Karpas-422 (cell line): ENCODE results near the gene PTPN23. TPM values are rescaled to one million over a fixed set of nuclear protein-coding genes. Genes with fewer than 3 reads are reported as not detected.
"Not testable (repeated sequence)": the region's sequence is repeated elsewhere in the genome, so short reads cannot be mapped to it uniquely, and the experiment has no call there.

Experiments used
- DNase-seq: peaks from one replicate; pipeline ENCODE4 v3.0.0-alpha.2; 2015
- H2AFZ ChIP-seq: fragments of 200-600 bp; sonication (generic); 2 replicates; pipeline ENCODE4 v1.6.1; 2014; ENCODE audit warnings: antibody characterized with exemption, low read length, mixed read lengths
- H3K27ac ChIP-seq: fragments of 200-600 bp; sonication (generic); 2 replicates; pipeline ENCODE4 v1.5.1; 2014; ENCODE audit warnings: mild to moderate bottlenecking, low read length, moderate library complexity
- H3K27me3 ChIP-seq: fragments of 200-600 bp; sonication (generic); 2 replicates; pipeline ENCODE4 v1.6.1; 2014; ENCODE audit warnings: low read length, mixed read lengths
- H3K36me3 ChIP-seq: fragments of 200-600 bp; sonication (generic); 2 replicates; pipeline ENCODE4 v1.6.1; 2014; ENCODE audit warnings: low read length, mixed read lengths; ENCODE audit not compliant: insufficient read depth
- H3K4me1 ChIP-seq: fragments of 200-600 bp; sonication (generic); 2 replicates; pipeline ENCODE4 v1.6.1; 2014; ENCODE audit warnings: mild to moderate bottlenecking, low read length, mixed read lengths
- H3K4me2 ChIP-seq: fragments of 200-600 bp; sonication (generic); 2 replicates; pipeline ENCODE4 v1.6.1; 2014; ENCODE audit warnings: low read length, low read depth, mild to moderate bottlenecking; ENCODE audit not compliant: poor library complexity, severe bottlenecking
- H3K4me3 ChIP-seq: fragments of 200-600 bp; sonication (generic); 2 replicates; pipeline ENCODE4 v1.5.1; 2014; ENCODE audit warnings: mild to moderate bottlenecking, antibody characterized with exemption, low read length, mixed read lengths
- H3K79me2 ChIP-seq: fragments of 200-600 bp; sonication (generic); 2 replicates; pipeline ENCODE4 v1.6.1; 2014; ENCODE audit warnings: mild to moderate bottlenecking, low read length, mixed read lengths
- H3K9ac ChIP-seq: fragments of 200-600 bp; sonication (generic); 2 replicates; pipeline ENCODE4 v1.6.0; 2014; ENCODE audit warnings: low read length
- H3K9me2 ChIP-seq: fragments of 200-600 bp; sonication (generic), shearing (Covaris generic); replicated peaks from 2 replicates; pipeline ENCODE4 v1.6.0; 2014; ENCODE audit warnings: mild to moderate bottlenecking, low read length, moderate library complexity; ENCODE audit not compliant: insufficient read depth
- H3K9me3 ChIP-seq: fragments of 300-700, 200-600 bp; sonication (generic); 2 replicates; pipeline ENCODE4 v1.6.1; 2014; ENCODE audit warnings: low read length, mixed read lengths
- H4K20me1 ChIP-seq: fragments of 200-600 bp; sonication (generic); 2 replicates; pipeline ENCODE4 v1.6.1; 2014; ENCODE audit warnings: mild to moderate bottlenecking, antibody characterized with exemption, low read length, low read depth; ENCODE audit not compliant: insufficient read depth
- total RNA-seq: library from RNA; depleted of rRNA; stranded (reverse); fragments of >200 nt; shearing (Covaris generic); gene quantifications from 2 replicates; pipeline ENCODE4 v1.2.3, GENCODE V29; 2014; ENCODE audit warnings: low replicate concordance

Gene PTPN23
- total RNA-seq, 1 experiment from 2014 or later = 7.9 TPM

- Histone ChIP-seq H3K4me2 (no peak overlapping the region), H3K9ac (no peak overlapping the region), H2AFZ (peak overlapping the region; percentile 32; the same call in 1 of the 2 replicates), H3K9me3 (peaks cover 14% of the 10 kb centered on the region; the same call in 1 of the 2 replicates), H3K27me3 (no peaks in the 10 kb centered on the region), H3K9me2 (no peaks in the 10 kb centered on the region), H4K20me1 (no peaks in the 10 kb centered on the region), H3K36me3 (no peaks in the 10 kb centered on the region), H3K27ac (no peak overlapping the region), H3K4me1 (peaks cover 7% of the 10 kb centered on the region; the same call in 1 of the 2 replicates), H3K79me2 (no peaks in the 10 kb centered on the region), H3K4me3 (no peak overlapping the region)
- DNase-seq = no peak
These were observed 18.1 kb upstream of the PTPN23 start for GRCh38 chr3:47362701-47363100.

DNA sequence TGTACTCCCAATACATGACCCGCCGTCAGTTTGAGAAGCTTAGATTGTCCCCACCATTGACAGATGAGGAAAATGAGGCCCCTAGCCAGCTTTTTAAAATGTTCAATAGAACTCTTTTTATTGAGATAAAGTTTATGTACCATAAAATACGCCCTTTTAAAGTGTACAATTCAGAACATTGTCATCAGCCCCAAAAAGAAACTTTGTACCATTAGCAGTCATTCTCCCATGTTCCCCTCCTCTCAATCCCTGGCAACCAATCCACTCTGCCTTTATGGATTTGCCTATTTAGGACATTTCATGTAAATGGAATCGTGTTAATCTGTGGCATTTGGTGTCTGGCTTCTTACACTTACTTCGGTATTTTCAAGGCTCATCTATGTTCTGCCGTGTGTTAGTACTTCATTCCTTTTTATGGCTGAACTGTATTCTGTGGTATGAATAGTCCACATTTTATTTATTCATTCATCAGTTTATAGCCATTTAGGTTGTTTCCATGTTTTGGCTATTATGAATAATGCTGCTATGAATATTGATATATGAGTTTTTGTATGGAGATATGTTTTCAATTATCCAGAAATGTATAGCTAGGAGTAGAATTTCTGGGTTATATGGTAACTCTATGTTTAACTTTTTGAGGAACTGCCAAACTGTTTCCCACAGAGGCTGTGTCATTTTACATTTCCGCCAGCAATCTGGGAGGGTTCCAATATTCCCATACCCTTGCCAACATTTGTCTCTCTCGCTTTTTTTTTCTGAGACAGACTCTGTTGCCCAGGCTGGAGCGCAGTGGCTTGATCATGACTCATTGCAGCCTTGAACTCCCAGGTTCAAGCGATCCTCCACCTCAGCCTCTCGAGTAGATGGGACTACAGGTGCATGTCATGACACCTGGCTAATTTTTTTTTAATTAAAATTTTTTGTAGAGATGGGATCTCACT is 15.3 kb upstream of the PTPN23 start:
- no peak overlapping the region for H3K4me2 ChIP-seq

GRCh38 chr3:47366833-47367232 is 14.0 kb upstream of the PTPN23 start:
- Histone ChIP-seq H3K36me3 (no peaks in the 10 kb centered on the region), H3K9ac (no peak overlapping the region), H3K79me2 (no peaks in the 10 kb centered on the region), H3K4me1 (peaks cover 7% of the 10 kb centered on the region; the same call in 1 of the 2 replicates), H2AFZ (no peak overlapping the region), H3K27me3 (no peaks in the 10 kb centered on the region), H3K4me2 (no peak overlapping the region), H3K27ac (no peak overlapping the region), H3K9me2 (no peaks in the 10 kb centered on the region), H4K20me1 (no peaks in the 10 kb centered on the region), H3K4me3 (no peak overlapping the region), H3K9me3 (no peaks in the 10 kb centered on the region)
- no peak for DNase-seq

More for the DNA sequence above, 15.3 kb upstream of the PTPN23 start:
- no peak overlapping the region for H2AFZ ChIP-seq
- H3K27me3 ChIP-seq = no peaks in the 10 kb centered on the region
- no peak overlapping the region for H3K4me3 ChIP-seq
- H3K4me1 ChIP-seq = peaks cover 7% of the 10 kb centered on the region; the same call in 1 of the 2 replicates
- no peak overlapping the region for H3K9ac ChIP-seq
- H4K20me1 ChIP-seq = no peaks in the 10 kb centered on the region
- H3K9me3 ChIP-seq = no peaks in the 10 kb centered on the region
- no peaks in the 10 kb centered on the region for H3K9me2 ChIP-seq
- no peaks in the 10 kb centered on the region for H3K79me2 ChIP-seq
- H3K36me3 ChIP-seq = no peaks in the 10 kb centered on the region
- H3K27ac ChIP-seq = no peak overlapping the region
- DNase-seq = no peak

DNA sequence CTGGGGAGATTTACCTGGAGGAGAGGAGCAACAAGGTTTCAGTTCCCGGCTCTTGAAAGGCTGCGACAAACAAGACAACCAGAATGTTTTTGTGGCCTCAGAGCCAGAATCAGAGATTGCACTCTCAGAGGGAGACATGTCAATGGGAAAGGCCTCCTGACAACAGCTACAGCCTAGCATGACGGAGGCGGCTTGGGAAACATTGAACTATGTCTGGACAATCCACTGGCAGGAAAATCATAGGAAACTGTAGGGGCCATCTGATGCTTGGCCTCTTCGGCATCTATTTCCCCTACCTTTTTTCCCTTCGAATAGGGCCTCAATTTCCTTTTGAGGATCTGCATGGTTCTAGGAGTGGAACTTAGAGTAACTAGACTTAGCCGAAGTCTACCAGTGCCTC is 13.2 kb upstream of the PTPN23 start:
- Histone ChIP-seq H3K27me3 (no peaks in the 10 kb centered on the region), H3K79me2 (no peaks in the 10 kb centered on the region), H3K9me2 (no peaks in the 10 kb centered on the region), H3K27ac (no peak overlapping the region), H4K20me1 (no peaks in the 10 kb centered on the region), H3K4me3 (no peak overlapping the region), H3K9ac (no peak overlapping the region), H3K4me2 (no peak overlapping the region), H2AFZ (no peak overlapping the region), H3K4me1 (peaks cover 7% of the 10 kb centered on the region; the same call in 1 of the 2 replicates), H3K36me3 (no peaks in the 10 kb centered on the region), H3K9me3 (no peaks in the 10 kb centered on the region)
- DNase-seq = no peak

DNA sequence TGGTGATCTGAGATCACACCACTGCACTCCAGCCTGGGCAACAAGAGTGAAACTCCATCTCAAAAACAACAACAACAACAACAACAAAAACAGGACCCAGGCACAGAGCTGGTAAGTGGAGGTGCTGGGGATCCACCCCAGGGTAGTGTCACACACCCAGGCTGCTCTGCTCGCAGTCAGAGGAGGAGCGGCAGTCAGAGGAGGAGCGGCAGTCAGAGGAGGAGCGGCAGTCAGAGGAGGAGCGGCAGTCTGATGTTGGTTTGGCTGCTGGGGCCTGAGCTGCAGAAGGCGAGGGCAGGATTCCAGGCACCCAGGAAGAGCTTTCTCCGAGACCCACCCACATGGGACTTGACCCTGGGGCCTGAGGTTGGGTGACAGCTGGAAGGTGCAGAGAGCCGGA is 10.8 kb upstream of the PTPN23 start:
- H3K27me3 ChIP-seq, H3K4me2 ChIP-seq, H3K79me2 ChIP-seq: not testable (repeated sequence)

GRCh38 chr3:47370887-47371697 is 9.7 kb upstream of the PTPN23 start:
- DNase-seq = peak; percentile 80
- Histone ChIP-seq H3K79me2 (no peaks in the 10 kb centered on the region), H3K4me3 (no peak overlapping the region), H3K9me2 (no peaks in the 10 kb centered on the region), H3K9me3 (no peaks in the 10 kb centered on the region), H3K36me3 (no peaks in the 10 kb centered on the region), H4K20me1 (no peaks in the 10 kb centered on the region), H3K27ac (no peak overlapping the region), H3K9ac (no peak overlapping the region), H3K27me3 (no peaks in the 10 kb centered on the region), H2AFZ (no peak overlapping the region), H3K4me2 (no peak overlapping the region), H3K4me1 (peaks cover 1% of the 10 kb centered on the region; the same call in 1 of the 2 replicates)

More for the DNA sequence above, 10.8 kb upstream of the PTPN23 start:
- H3K9me2 ChIP-seq, H4K20me1 ChIP-seq, H3K27ac ChIP-seq, H2AFZ ChIP-seq, H3K4me3 ChIP-seq, DNase-seq, H3K9ac ChIP-seq, H3K4me1 ChIP-seq, H3K36me3 ChIP-seq, H3K9me3 ChIP-seq: not testable (repeated sequence)

GRCh38 chr3:47374587-47374986 is 6.2 kb upstream of the PTPN23 start:
- H3K4me3 ChIP-seq = no peak overlapping the region
- H2AFZ ChIP-seq = no peak overlapping the region
- peaks cover 2% of the 10 kb centered on the region for H3K79me2 ChIP-seq
- no peaks in the 10 kb centered on the region for H3K36me3 ChIP-seq
- peaks cover 21% of the 10 kb centered on the region for H3K4me1 ChIP-seq
- no peak overlapping the region for H3K27ac ChIP-seq
- no peak for DNase-seq
- no peak overlapping the region for H3K9ac ChIP-seq
- H3K4me2 ChIP-seq = no peak overlapping the region
- no peaks in the 10 kb centered on the region for H3K9me3 ChIP-seq
- no peaks in the 10 kb centered on the region for H3K9me2 ChIP-seq
- no peaks in the 10 kb centered on the region for H4K20me1 ChIP-seq
- H3K27me3 ChIP-seq = no peaks in the 10 kb centered on the region

- Histone ChIP-seq H3K9ac (no peak overlapping the region), H3K4me1 (peaks cover 25% of the 10 kb centered on the region), H2AFZ (no peak overlapping the region), H3K79me2 (peaks cover 13% of the 10 kb centered on the region), H3K9me2 (no peaks in the 10 kb centered on the region), H3K36me3 (no peaks in the 10 kb centered on the region), H4K20me1 (peaks cover under 1% of the 10 kb centered on the region; the same call in 1 of the 2 replicates), H3K9me3 (no peaks in the 10 kb centered on the region), H3K27ac (no peak overlapping the region), H3K27me3 (no peaks in the 10 kb centered on the region), H3K4me2 (no peak overlapping the region), H3K4me3 (no peak overlapping the region)
- DNase-seq = peak; percentile 64
These were observed 4.4 kb upstream of the PTPN23 start for GRCh38 chr3:47376393-47376792.
